B cell (primary cell): Measurements from ENCODE around the gene SH3YL1. TPM values are rescaled to one million over a fixed set of nuclear protein-coding genes. Genes with fewer than 3 reads are reported as not detected.

ENCODE experiments used
- ATAC-seq: fragments of 200-7000 bp; cut with Tn5 transposase; one replicate; pipeline ENCODE4 v1.10.0; 2021; ENCODE audit warnings: low read depth, mild to moderate bottlenecking, moderate number of reproducible peaks, moderate library complexity
- CTCF ChIA-PET: fragments of 350-600 bp; sonication (Branson Sonifier 250); formaldehyde crosslinking; loops from one replicate; lab custom pipeline; 2021; ENCODE audit warnings: antibody characterized with exemption, inconsistent platforms; lab: Charles Lee
- POLR2A ChIA-PET: fragments of 350-600 bp; sonication (Branson Sonifier 250); formaldehyde crosslinking; loops from one replicate; lab custom pipeline; 2021; ENCODE audit warnings: antibody characterized with exemption; lab: Charles Lee
- DNase-seq: peaks from one replicate; pipeline ENCODE4 v3.0.0; 2013
- H2AFZ ChIP-seq: 2 replicates; pipeline ENCODE4 v1.6.1; 2012; ENCODE audit warnings: mild to moderate bottlenecking, low read depth, low read length; ENCODE audit not compliant: insufficient read depth, poor library complexity, severe bottlenecking
- H3K27ac ChIP-seq, 2 donors: 1 replicate in 1 of 2; 2 replicates in 1 of 2; pipeline ENCODE4 v1.5.1; 2012 to 2013; ENCODE audit warnings: low read length in 2 of 2, mild to moderate bottlenecking in 2 of 2, moderate library complexity in 1 of 2
- H3K27me3 ChIP-seq, 4 experiments: fragments of 200-600 bp in 1 of 4; sonication (generic) in 1 of 4; replicated peaks in 1 of 4; 1 replicate in 2 of 4; 2 replicates in 2 of 4; pipeline versions ENCODE4 v1.6.1 to v1.7.0; 2013 to 2016; ENCODE audit warnings: low read length in 3 of 4, mild to moderate bottlenecking in 2 of 4, mixed read lengths in 1 of 4, moderate library complexity in 1 of 4; ENCODE audit not compliant: insufficient read depth in 4 of 4, control insufficient read depth in 3 of 4; ENCODE audit errors: control extremely low read depth in 1 of 4
- H3K36me3 ChIP-seq, 2 experiments: replicated peaks in 1 of 2; 1 replicate in 1 of 2; 2 replicates in 1 of 2; pipeline versions ENCODE4 v1.6.1 to v1.7.1; 2013; ENCODE audit warnings: low read length in 1 of 2; ENCODE audit not compliant: insufficient read depth in 2 of 2, control insufficient read depth in 1 of 2; ENCODE audit errors: control extremely low read depth in 1 of 2, extremely low read depth in 1 of 2
- H3K4me1 ChIP-seq, 2 donors: fragments of 200-600 bp in 1 of 2; sonication (generic) in 1 of 2; 1 replicate in 1 of 2; 2 replicates in 1 of 2; pipeline versions ENCODE4 v1.5.1 to v1.6.1; 2013 to 2017; ENCODE audit warnings: low read length in 2 of 2; ENCODE audit not compliant: control insufficient read depth in 2 of 2, insufficient read depth in 2 of 2
- H3K4me2 ChIP-seq: replicated peaks from 2 replicates; pipeline ENCODE3; 2012; ENCODE audit warnings: mild to moderate bottlenecking, low read depth, low read length; ENCODE audit not compliant: poor library complexity, severe bottlenecking
- H3K4me3 ChIP-seq, 5 experiments: fragments of 200-600 bp in 1 of 5; sonication (generic) in 1 of 5; 1 replicate in 3 of 5; 2 replicates in 2 of 5; pipeline versions ENCODE4 v1.5.1 to v1.7.0; 2011 to 2016; ENCODE audit warnings: low read length in 4 of 5, mild to moderate bottlenecking in 4 of 5, low read depth in 2 of 5, control low read depth in 1 of 5, moderate library complexity in 1 of 5; ENCODE audit not compliant: insufficient read depth in 1 of 5; ENCODE audit errors: control extremely low read depth in 1 of 5, extremely low read depth in 1 of 5
- H3K79me2 ChIP-seq: fragments of 200-600 bp; sonication (generic); one replicate; pipeline ENCODE4 v1.6.0; 2016; ENCODE audit warnings: low read length; ENCODE audit not compliant: control insufficient read depth, insufficient read depth
- H3K9ac ChIP-seq: fragments of 200-600 bp; sonication (generic); 2 replicates; pipeline ENCODE4 v1.6.1; 2017; ENCODE audit warnings: mild to moderate bottlenecking, low read length, moderate library complexity
- H3K9me3 ChIP-seq, 3 donors: one replicate each; pipeline versions ENCODE4 v1.6.1 to v1.7.1; 2013; ENCODE audit warnings: low read length in 2 of 3; ENCODE audit not compliant: control insufficient read depth in 2 of 3, insufficient read depth in 1 of 3; ENCODE audit errors: control extremely low read depth in 1 of 3
- H4K20me1 ChIP-seq: 2 replicates; pipeline ENCODE4 v1.6.0; 2012; ENCODE audit warnings: mild to moderate bottlenecking, low read length; ENCODE audit not compliant: insufficient read depth, control insufficient read depth, poor library complexity, severe bottlenecking
- H3K27ac Mint-ChIP-seq: one replicate; pipeline ENCODE4 v1.8.0; 2021; ENCODE audit warnings: mixed read lengths
- H3K27me3 Mint-ChIP-seq: one replicate; pipeline ENCODE4 v1.8.0; 2021; ENCODE audit warnings: mixed read lengths
- H3K4me1 Mint-ChIP-seq: one replicate; pipeline ENCODE4 v1.8.0; 2021; ENCODE audit warnings: mixed read lengths
- H3K4me3 Mint-ChIP-seq: one replicate; pipeline ENCODE4 v1.8.0; 2021; ENCODE audit warnings: mixed read lengths
- H3K9me3 Mint-ChIP-seq: one replicate; pipeline ENCODE4 v1.8.0; 2022; ENCODE audit warnings: mixed read lengths; ENCODE audit not compliant: insufficient read depth
- CTCF ChIP-seq: fragments of 200-600 bp; IDR thresholded peaks from one replicate; pipeline ENCODE4 v1.8.0; 2022; ENCODE audit warnings: antibody characterized with exemption, mild to moderate bottlenecking
- EZH2 ChIP-seq: IDR thresholded peaks from 2 replicates; pipeline ENCODE4 v1.6.1; 2012; ENCODE audit warnings: borderline replicate concordance, low read depth, mild to moderate bottlenecking, moderate library complexity, low read length; ENCODE audit not compliant: insufficient read depth, poor library complexity, severe bottlenecking
- WGBS: methylation state at CpG from one replicate; pipeline ENCODE4 v1.1.5; 2013; ENCODE audit warnings: missing lambda C conversion rate; ENCODE audit not compliant: insufficient coverage; 5-methylcytosine and 5-hydroxymethylcytosine counted together
- intact Hi-C: fragments of 100-400 bp; cut with micrococcal nuclease; formaldehyde crosslinking; loops from one replicate; pipeline ENCODE4 v1.10.0; 2022
- polyA plus RNA-seq: library from polyadenylated mRNA; depleted of rRNA; stranded (reverse); fragments of >200 nt; gene quantifications from 2 replicates; pipeline ENCODE4 v1.2.3, GENCODE V29; 2012
- total RNA-seq, 2 donors: library from RNA; stranded (reverse); fragments of 120-200 nt in 1 of 2; gene quantifications; 1 replicate in 1 of 2; 2 replicates in 1 of 2; pipeline versions ENCODE4 v1.2.3 to v1.2.4, GENCODE V29; 2013 to 2022

Gene SH3YL1
- total and polyA plus RNA-seq, 2 donors (not counting 1 experiment from before 2014, with no cell fraction given) = 33.2 to 48.4 TPM

- intact Hi-C loops = no loop called here
- H3K79me2 ChIP-seq = no peaks in the 10 kb centered on the region
- H3K4me1 ChIP-seq = no peaks in the 10 kb centered on the region
- Mint-ChIP-seq H3K27me3 (peaks cover under 1% of the 10 kb centered on the region), H3K4me3 (no peak overlapping the region), H3K4me1 (no peaks in the 10 kb centered on the region), H3K9me3 (peaks cover 6% of the 10 kb centered on the region), H3K27ac (no peak overlapping the region)
- ChIA-PET POLR2A (no interaction called here), CTCF (no interaction called here)
- no peak overlapping the region for H3K4me2 ChIP-seq
- H3K9ac ChIP-seq = no peak overlapping the region
- DNase-seq (no peak), ATAC-seq (no peak)
- no peak overlapping the region for H2AFZ ChIP-seq
- no peak overlapping the region for H3K27ac ChIP-seq
- 87% methylated on average over 26 of the region's 29 CpGs for WGBS
- H3K4me3 ChIP-seq = no peak overlapping the region
- H3K36me3 ChIP-seq = no peaks in the 10 kb centered on the region
- H4K20me1 ChIP-seq = no peaks in the 10 kb centered on the region
- H3K9me3 ChIP-seq = peaks cover 2 to 20% (median 7%) of the 10 kb centered on the region in 3 donors
- no peak for TF ChIP-seq CTCF
- TF ChIP-seq EZH2 = no peak
- no peaks in the 10 kb centered on the region for H3K27me3 ChIP-seq
These were observed 72.3 kb downstream of the SH3YL1 start for GRCh38 chr2:191311-192190.

GRCh38 chr2:187825-188224, 76.0 kb downstream of the SH3YL1 start:
- H3K4me1 ChIP-seq = no peaks in the 10 kb centered on the region
- DNase-seq = no peak
- ChIA-PET POLR2A (no interaction called here), CTCF (no interaction called here)
- no peaks in the 10 kb centered on the region for H3K36me3 ChIP-seq
- H3K27ac ChIP-seq = no peak overlapping the region
- H4K20me1 ChIP-seq = no peaks in the 10 kb centered on the region
- Mint-ChIP-seq H3K4me3 (no peak overlapping the region), H3K4me1 (no peaks in the 10 kb centered on the region), H3K27me3 (peaks cover 16% of the 10 kb centered on the region), H3K27ac (no peak overlapping the region), H3K9me3 (peaks cover 6% of the 10 kb centered on the region)
- H3K4me2 ChIP-seq = no peak overlapping the region
- peaks cover 7 to 20% (median 7%) of the 10 kb centered on the region in 3 donors for H3K9me3 ChIP-seq
- TF ChIP-seq CTCF = no peak
- TF ChIP-seq EZH2 = no peak
- peaks cover 0 to 4% (median 2%) of the 10 kb centered on the region in 4 experiments for H3K27me3 ChIP-seq
- no peak overlapping the region for H2AFZ ChIP-seq
- H3K9ac ChIP-seq = no peak overlapping the region
- intact Hi-C loops = no loop called here
- no peak for ATAC-seq
- WGBS = 71% methylated on average over 2 of the region's 2 CpGs
- no peaks in the 10 kb centered on the region for H3K79me2 ChIP-seq
- H3K4me3 ChIP-seq = no peak overlapping the region
